Measurements from ENCODE around the gene ANKLE1. TPM values are rescaled to one million over a fixed set of nuclear protein-coding genes. Genes with fewer than 3 reads are reported as not detected.

Gene ANKLE1
- total and polyA plus RNA-seq, 2 donors (not counting 1 experiment from before 2014, with no cell fraction given), result 0.08 to 0.17 TPM

DNA sequence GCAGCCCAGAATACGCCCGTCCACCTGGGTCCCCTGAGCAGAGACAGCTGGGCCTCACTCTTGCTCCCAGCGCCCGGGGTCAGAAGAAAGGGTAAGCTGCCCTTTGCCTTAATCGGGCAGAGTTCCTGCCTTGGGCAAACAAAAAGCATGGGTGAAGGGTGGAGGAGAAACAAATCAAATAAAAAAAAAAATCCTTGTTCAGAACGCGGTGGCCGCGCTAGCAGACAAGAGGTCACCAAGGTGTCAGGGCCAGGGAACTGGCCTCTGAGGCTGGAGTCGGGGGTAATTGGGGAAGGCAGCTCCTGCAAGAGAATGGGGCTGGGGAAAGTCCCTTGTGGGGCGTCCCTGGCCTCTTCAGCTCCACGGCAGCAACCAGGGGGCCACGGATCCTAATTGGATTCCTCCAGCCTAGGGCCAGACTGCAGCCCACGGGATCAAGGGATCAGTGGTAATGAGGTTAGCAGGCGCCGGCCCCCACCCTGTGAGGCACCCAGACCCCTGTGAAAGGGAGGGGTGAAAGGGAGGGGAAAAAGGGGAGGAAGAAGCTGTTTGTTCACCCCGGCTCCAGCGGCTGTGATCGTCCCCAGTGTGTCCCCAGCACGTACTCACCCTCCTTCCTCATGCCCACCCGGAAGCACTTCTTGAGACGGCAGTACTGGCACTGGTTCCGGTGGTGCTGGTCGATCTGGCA is 41.5 kb upstream of the ANKLE1 start:
- no peak for DNase-seq (ENCODE audit: low read depth in 2 of 2)
- H4K20me1 ChIP-seq (ENCODE audit: control insufficient read depth, extremely low read depth, insufficient read depth, low read length), result no peaks in the 10 kb centered on the region
- H3K79me2 ChIP-seq (ENCODE audit: control insufficient read depth, insufficient read depth, low read length), result peaks cover 41% of the 10 kb centered on the region

DNA sequence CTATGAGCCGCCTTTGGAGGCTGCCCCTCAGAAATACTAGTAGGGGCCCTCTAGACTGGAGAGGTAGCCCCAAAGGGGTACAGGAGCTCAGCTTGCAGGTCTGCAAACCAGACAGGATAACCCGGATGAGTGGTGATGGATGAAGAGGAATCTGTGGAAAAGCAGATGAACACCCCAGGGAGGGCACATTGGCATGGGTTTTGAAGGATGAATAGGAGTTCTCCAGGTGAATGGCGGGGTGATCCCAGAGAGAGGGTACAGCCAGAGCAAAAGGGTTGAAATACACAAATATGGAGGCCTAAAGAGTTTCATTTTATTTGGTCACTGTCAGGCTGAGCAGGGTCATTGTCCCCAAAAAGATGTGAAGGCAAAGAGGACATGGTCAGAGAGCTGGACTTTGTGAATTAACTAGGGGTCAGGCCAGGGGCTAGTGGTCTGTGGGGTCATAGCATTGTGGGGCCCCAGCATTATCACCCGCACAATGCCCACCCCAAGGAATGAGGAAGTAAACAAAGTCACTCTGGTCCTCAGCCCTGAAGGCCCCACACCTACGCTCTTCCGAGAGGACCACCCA is 40.8 kb upstream of the ANKLE1 start:
- H3K79me2 ChIP-seq (ENCODE audit: control insufficient read depth, insufficient read depth, low read length), result peaks cover 40% of the 10 kb centered on the region

More for the DNA sequence above, 41.5 kb upstream of the ANKLE1 start:
- Histone ChIP-seq H3K4me1 (ENCODE audit: control insufficient read depth, extremely low read depth, insufficient read depth, low read length) (peaks cover 5% of the 10 kb centered on the region), H3K9me3 (ENCODE audit: control insufficient read depth, insufficient read depth, low read depth, low read length) (no peaks in the 10 kb centered on the region), H3K9ac (ENCODE audit: insufficient read depth, low read length) (no peak overlapping the region), H3K4me2 (ENCODE audit: extremely low read depth, insufficient read depth, low read length) (no peak overlapping the region), H3K36me3 (ENCODE audit: control insufficient read depth, insufficient read depth, low read length) (peaks cover 8% of the 10 kb centered on the region), H2AFZ (ENCODE audit: low read length) (no peak overlapping the region), H3K4me3 (replicated peaks in 1 of 4; ENCODE audit: control extremely low read depth in 1 of 4, insufficient read depth in 1 of 4, low read depth in 3 of 4, low read length in 4 of 4) (no peak overlapping the region), H3K27me3 (ENCODE audit: control insufficient read depth, insufficient read depth, low read length) (no peaks in the 10 kb centered on the region), H3K27ac (ENCODE audit: insufficient read depth, low read length) (no peak overlapping the region)
- TF ChIP-seq EZH2 (IDR thresholded peaks at IDR 0.05; ENCODE audit: low read length, missing control alignments), result no peak
- TF ChIP-seq CTCF (conservative IDR thresholded peaks at IDR 0.05 in 1 of 2, IDR thresholded peaks at IDR 0.05 in 1 of 2; ENCODE audit: low read depth in 1 of 2, low read length in 2 of 2), result no peak

More for the DNA sequence above, 40.8 kb upstream of the ANKLE1 start:
- Histone ChIP-seq H3K36me3 (ENCODE audit: control insufficient read depth, insufficient read depth, low read length) (peaks cover 8% of the 10 kb centered on the region), H3K27me3 (ENCODE audit: control insufficient read depth, insufficient read depth, low read length) (no peaks in the 10 kb centered on the region), H3K4me2 (ENCODE audit: extremely low read depth, insufficient read depth, low read length) (no peak overlapping the region), H3K27ac (ENCODE audit: insufficient read depth, low read length) (no peak overlapping the region), H3K9me3 (ENCODE audit: control insufficient read depth, insufficient read depth, low read depth, low read length) (no peaks in the 10 kb centered on the region), H3K4me1 (ENCODE audit: control insufficient read depth, extremely low read depth, insufficient read depth, low read length) (peaks cover 4% of the 10 kb centered on the region), H3K9ac (ENCODE audit: insufficient read depth, low read length) (no peak overlapping the region), H3K4me3 (replicated peaks in 1 of 4; ENCODE audit: control extremely low read depth in 1 of 4, insufficient read depth in 1 of 4, low read depth in 3 of 4, low read length in 4 of 4) (no peak overlapping the region), H4K20me1 (ENCODE audit: control insufficient read depth, extremely low read depth, insufficient read depth, low read length) (no peaks in the 10 kb centered on the region), H2AFZ (ENCODE audit: low read length) (no peak overlapping the region)
- no peak for DNase-seq (ENCODE audit: low read depth in 2 of 2)
- TF ChIP-seq CTCF (conservative IDR thresholded peaks at IDR 0.05 in 1 of 2, IDR thresholded peaks at IDR 0.05 in 1 of 2; ENCODE audit: low read depth in 1 of 2, low read length in 2 of 2) (no peak), EZH2 (IDR thresholded peaks at IDR 0.05; ENCODE audit: low read length, missing control alignments) (no peak)

All from fibroblast of lung (primary cell).